ENCODE measurements around the gene THRB.

The THRB gene

GRCh38 chr3:24510030-24510648 lies 15.5 kb upstream of the THRB start:
- no peak for DNase-seq

- DNase-seq, result no peak
Observed at GRCh38 chr3:24508423-24508839, 13.8 kb upstream of the THRB start.

- no peak for DNase-seq
Observed at GRCh38 chr3:24507776-24508422, 13.2 kb upstream of the THRB start.

GRCh38 chr3:24506966-24507775 lies 12.5 kb upstream of the THRB start:
- no peak for DNase-seq

GRCh38 chr3:24505691-24506550 lies 11.3 kb upstream of the THRB start:
- DNase-seq, result no peak

- DNase-seq, result no peak
Observed at GRCh38 chr3:24504772-24505171, 10.1 kb upstream of the THRB start.

- no peak for DNase-seq
Observed at GRCh38 chr3:24503616-24504113, 9.0 kb upstream of the THRB start.

GRCh38 chr3:24502690-24503089 lies 8.0 kb upstream of the THRB start:
- no peak for DNase-seq

- no peak for DNase-seq
Observed at GRCh38 chr3:24500806-24501205, 6.2 kb upstream of the THRB start.

- DNase-seq, result no peak
Observed at GRCh38 chr3:24499991-24500390, 5.3 kb upstream of the THRB start.

GRCh38 chr3:24498796-24499195 lies 4.1 kb upstream of the THRB start:
- DNase-seq, result no peak

GRCh38 chr3:24498391-24498790 lies 3.7 kb upstream of the THRB start:
- no peak for DNase-seq

GRCh38 chr3:24497942-24498341 lies 3.3 kb upstream of the THRB start:
- DNase-seq, result no peak

- no peak for DNase-seq
Observed at GRCh38 chr3:24496529-24497482, 2.2 kb upstream of the THRB start.

- DNase-seq, result no peak
Observed at GRCh38 chr3:24495326-24495994, 810 bp upstream of the THRB start.

GRCh38 chr3:24493746-24494617 lies 668 bp downstream of the THRB start:
- DNase-seq, result no peak

- no peak for DNase-seq
Observed at GRCh38 chr3:24492971-24493551, 1.6 kb downstream of the THRB start.

- no peak for DNase-seq
Observed at GRCh38 chr3:24490151-24490550, 4.5 kb downstream of the THRB start.

All from NCI-H1092 (cell line).